Measurements from ENCODE around the gene PLAGL1.
A peak's percentile ranks its signal among the peaks of the same experiment; 100 is the strongest.

The PLAGL1 gene

GRCh38 chr6:143952947-143953701, 54.9 kb downstream of the PLAGL1 start:
- peaks cover under 1% of the 10 kb centered on the region for H3K9me3 ChIP-seq (ENCODE audit: insufficient read depth, low read depth, low read length)

GRCh38 chr6:143952060-143952778, 55.8 kb downstream of the PLAGL1 start:
- whole genome bisulfite sequencing (ENCODE audit: extremely low coverage, insufficient coverage, insufficient read length) = no CpG with 5 or more reads among the region's 9 CpGs
- H4K8ac ChIP-seq (ENCODE audit: low read depth, low read length) = no peak overlapping the region
- DNase-seq = no peak
- H2AK5ac ChIP-seq (ENCODE audit: low read length) = no peak overlapping the region
- H3K27me3 ChIP-seq (ENCODE audit: insufficient read depth, low read length) = no peaks in the 10 kb centered on the region
- no peak overlapping the region for H3K4ac ChIP-seq (ENCODE audit: low read depth, low read length)
- H3K4me3 ChIP-seq (ENCODE audit: low read depth, low read length) = no peak overlapping the region
- H3K79me2 ChIP-seq (ENCODE audit: control insufficient read depth, insufficient read depth, low read length, poor library complexity) = no peaks in the 10 kb centered on the region
- H3K9me3 ChIP-seq (ENCODE audit: insufficient read depth, low read depth, low read length) = peaks cover 4% of the 10 kb centered on the region
- H3K14ac ChIP-seq (ENCODE audit: low read length) = no peak overlapping the region
- no peak overlapping the region for H4K91ac ChIP-seq (ENCODE audit: low read depth, low read length)
- no peak overlapping the region for H3K27ac ChIP-seq (ENCODE audit: low read depth, low read length)
- H4K12ac ChIP-seq (ENCODE audit: low read depth, low read length) = no peak overlapping the region
- H3K18ac ChIP-seq (ENCODE audit: low read length) = no peak overlapping the region
- no peak overlapping the region for H2AFZ ChIP-seq (ENCODE audit: insufficient read depth, low read length, poor library complexity)
- no peak overlapping the region for H3K23ac ChIP-seq (ENCODE audit: low read length)
- H3K79me1 ChIP-seq (ENCODE audit: low read length) = no peaks in the 10 kb centered on the region
- no peak overlapping the region for H2BK12ac ChIP-seq (ENCODE audit: low read length)
- no peak overlapping the region for H2BK120ac ChIP-seq (ENCODE audit: insufficient read depth, low read length, poor library complexity)
- no peak overlapping the region for H3K9ac ChIP-seq (ENCODE audit: low read length)
- no peak overlapping the region for H2BK5ac ChIP-seq (ENCODE audit: low read depth, low read length, poor library complexity)
- H3K36me3 ChIP-seq (ENCODE audit: control insufficient read depth in 1 of 2, insufficient read depth in 2 of 2, low read length in 2 of 2) = no peaks in the 10 kb centered on the region
- H3K4me1 ChIP-seq (ENCODE audit: control insufficient read depth in 1 of 2, insufficient read depth in 2 of 2, low read length in 2 of 2) = no peaks in the 10 kb centered on the region
- H3K4me2 ChIP-seq (ENCODE audit: low read length) = no peak overlapping the region

More at GRCh38 chr6:143952947-143953701, 54.9 kb downstream of the PLAGL1 start:
- no peak overlapping the region for H3K4me3 ChIP-seq (ENCODE audit: low read depth, low read length)
- H3K27me3 ChIP-seq (ENCODE audit: insufficient read depth, low read length) = no peaks in the 10 kb centered on the region
- H3K9ac ChIP-seq (ENCODE audit: low read length) = no peak overlapping the region
- H3K4ac ChIP-seq (ENCODE audit: low read depth, low read length) = no peak overlapping the region
- H2AFZ ChIP-seq (ENCODE audit: insufficient read depth, low read length, poor library complexity) = no peak overlapping the region
- no peak overlapping the region for H3K4me2 ChIP-seq (ENCODE audit: low read length)
- no peak overlapping the region for H3K14ac ChIP-seq (ENCODE audit: low read length)
- H4K12ac ChIP-seq (ENCODE audit: low read depth, low read length) = no peak overlapping the region
- no CpG with 5 or more reads among the region's 4 CpGs for WGBS (ENCODE audit: extremely low coverage, insufficient coverage, insufficient read length)
- H3K27ac ChIP-seq (ENCODE audit: low read depth, low read length) = no peak overlapping the region
- H2BK120ac ChIP-seq (ENCODE audit: insufficient read depth, low read length, poor library complexity) = no peak overlapping the region
- H4K8ac ChIP-seq (ENCODE audit: low read depth, low read length) = no peak overlapping the region
- H3K4me1 ChIP-seq (ENCODE audit: control insufficient read depth in 1 of 2, insufficient read depth in 2 of 2, low read length in 2 of 2) = no peaks in the 10 kb centered on the region
- no peaks in the 10 kb centered on the region for H3K79me2 ChIP-seq (ENCODE audit: control insufficient read depth, insufficient read depth, low read length, poor library complexity)
- no peak overlapping the region for H3K23ac ChIP-seq (ENCODE audit: low read length)
- H2AK5ac ChIP-seq (ENCODE audit: low read length) = no peak overlapping the region
- DNase-seq = no peak
- H3K36me3 ChIP-seq (ENCODE audit: control insufficient read depth in 1 of 2, insufficient read depth in 2 of 2, low read length in 2 of 2) = no peaks in the 10 kb centered on the region
- no peak overlapping the region for H4K91ac ChIP-seq (ENCODE audit: low read depth, low read length)
- H2BK5ac ChIP-seq (ENCODE audit: low read depth, low read length, poor library complexity) = no peak overlapping the region
- no peak overlapping the region for H3K18ac ChIP-seq (ENCODE audit: low read length)
- no peaks in the 10 kb centered on the region for H3K79me1 ChIP-seq (ENCODE audit: low read length)
- H2BK12ac ChIP-seq (ENCODE audit: low read length) = no peak overlapping the region

GRCh38 chr6:143950875-143951274, 57.2 kb downstream of the PLAGL1 start:
- WGBS (ENCODE audit: extremely low coverage, insufficient coverage, insufficient read length) = no CpG with 5 or more reads among the region's 3 CpGs
- Histone ChIP-seq H4K91ac (ENCODE audit: low read depth, low read length) (no peak overlapping the region), H2AFZ (ENCODE audit: insufficient read depth, low read length, poor library complexity) (no peak overlapping the region), H3K79me2 (ENCODE audit: control insufficient read depth, insufficient read depth, low read length, poor library complexity) (no peaks in the 10 kb centered on the region), H3K4me3 (ENCODE audit: low read depth, low read length) (no peak overlapping the region), H3K14ac (ENCODE audit: low read length) (no peak overlapping the region), H2BK12ac (ENCODE audit: low read length) (no peak overlapping the region), H4K8ac (ENCODE audit: low read depth, low read length) (no peak overlapping the region), H2AK5ac (ENCODE audit: low read length) (no peak overlapping the region), H3K23ac (ENCODE audit: low read length) (no peak overlapping the region), H2BK120ac (ENCODE audit: insufficient read depth, low read length, poor library complexity) (no peak overlapping the region), H3K27ac (ENCODE audit: low read depth, low read length) (no peak overlapping the region), H3K4me2 (ENCODE audit: low read length) (no peak overlapping the region), H3K27me3 (ENCODE audit: insufficient read depth, low read length) (no peaks in the 10 kb centered on the region), H2BK5ac (ENCODE audit: low read depth, low read length, poor library complexity) (no peak overlapping the region), H3K18ac (ENCODE audit: low read length) (no peak overlapping the region), H3K9ac (ENCODE audit: low read length) (no peak overlapping the region), H3K4ac (ENCODE audit: low read depth, low read length) (no peak overlapping the region), H3K9me3 (ENCODE audit: insufficient read depth, low read depth, low read length) (peaks cover 6% of the 10 kb centered on the region), H3K79me1 (ENCODE audit: low read length) (no peaks in the 10 kb centered on the region), H3K36me3 (ENCODE audit: control insufficient read depth in 1 of 2, insufficient read depth in 2 of 2, low read length in 2 of 2) (no peaks in the 10 kb centered on the region), H4K12ac (ENCODE audit: low read depth, low read length) (no peak overlapping the region), H3K4me1 (ENCODE audit: control insufficient read depth in 1 of 2, insufficient read depth in 2 of 2, low read length in 2 of 2) (no peaks in the 10 kb centered on the region)
- DNase-seq = peak in 1 of 2 donors; percentile 30

GRCh38 chr6:143949962-143950361, 58.1 kb downstream of the PLAGL1 start:
- Histone ChIP-seq H3K14ac (ENCODE audit: low read length) (no peak overlapping the region), H3K23ac (ENCODE audit: low read length) (no peak overlapping the region), H3K79me2 (ENCODE audit: control insufficient read depth, insufficient read depth, low read length, poor library complexity) (no peaks in the 10 kb centered on the region), H3K27ac (ENCODE audit: low read depth, low read length) (no peak overlapping the region), H3K27me3 (ENCODE audit: insufficient read depth, low read length) (no peaks in the 10 kb centered on the region), H4K12ac (ENCODE audit: low read depth, low read length) (no peak overlapping the region), H3K9me3 (ENCODE audit: insufficient read depth, low read depth, low read length) (peaks cover 6% of the 10 kb centered on the region), H3K18ac (ENCODE audit: low read length) (no peak overlapping the region), H2BK120ac (ENCODE audit: insufficient read depth, low read length, poor library complexity) (no peak overlapping the region), H2BK5ac (ENCODE audit: low read depth, low read length, poor library complexity) (no peak overlapping the region), H3K4me2 (ENCODE audit: low read length) (no peak overlapping the region), H3K4me3 (ENCODE audit: low read depth, low read length) (no peak overlapping the region), H3K4me1 (ENCODE audit: control insufficient read depth in 1 of 2, insufficient read depth in 2 of 2, low read length in 2 of 2) (no peaks in the 10 kb centered on the region), H4K91ac (ENCODE audit: low read depth, low read length) (no peak overlapping the region), H3K4ac (ENCODE audit: low read depth, low read length) (no peak overlapping the region), H3K79me1 (ENCODE audit: low read length) (no peaks in the 10 kb centered on the region), H2BK12ac (ENCODE audit: low read length) (no peak overlapping the region), H2AK5ac (ENCODE audit: low read length) (no peak overlapping the region), H4K8ac (ENCODE audit: low read depth, low read length) (no peak overlapping the region), H2AFZ (ENCODE audit: insufficient read depth, low read length, poor library complexity) (no peak overlapping the region), H3K9ac (ENCODE audit: low read length) (no peak overlapping the region), H3K36me3 (ENCODE audit: control insufficient read depth in 1 of 2, insufficient read depth in 2 of 2, low read length in 2 of 2) (no peaks in the 10 kb centered on the region)
- no CpG with 5 or more reads among the region's 9 CpGs for WGBS (ENCODE audit: extremely low coverage, insufficient coverage, insufficient read length)
- no peak for DNase-seq

Data from trophoblast cell (in vitro differentiated cells and primary cell).